Left lobe of liver (tissue), 2 donors: ENCODE results near the gene ERVV-1. TPM values are rescaled to one million over a fixed set of nuclear protein-coding genes. Genes with fewer than 3 reads are reported as not detected.
"Not testable (repeated sequence)": the region's sequence is repeated elsewhere in the genome, so short reads cannot be mapped to it uniquely, and the experiment has no call there.

Source experiments
- ATAC-seq: fragments of 200-7000 bp; cut with Tn5 transposase; one replicate; pipeline ENCODE4 v1.9.1; 2020; ENCODE audit warnings: mild to moderate bottlenecking, moderate library complexity
- DNase-seq: peaks from one replicate; pipeline ENCODE4 v3.0.0-alpha.2; 2020; ENCODE audit warnings: low spot score
- total RNA-seq: library from RNA; stranded (reverse); gene quantifications from one replicate; pipeline ENCODE4 v1.2.1, GENCODE V29; 2021
- donor health status: DM: no; HTN: no; CAD: no; lungs with moderate emphysema.
- donor health status: DM: no; HTN: yes; CAD: no.

ERVV-1 gene, protein sequence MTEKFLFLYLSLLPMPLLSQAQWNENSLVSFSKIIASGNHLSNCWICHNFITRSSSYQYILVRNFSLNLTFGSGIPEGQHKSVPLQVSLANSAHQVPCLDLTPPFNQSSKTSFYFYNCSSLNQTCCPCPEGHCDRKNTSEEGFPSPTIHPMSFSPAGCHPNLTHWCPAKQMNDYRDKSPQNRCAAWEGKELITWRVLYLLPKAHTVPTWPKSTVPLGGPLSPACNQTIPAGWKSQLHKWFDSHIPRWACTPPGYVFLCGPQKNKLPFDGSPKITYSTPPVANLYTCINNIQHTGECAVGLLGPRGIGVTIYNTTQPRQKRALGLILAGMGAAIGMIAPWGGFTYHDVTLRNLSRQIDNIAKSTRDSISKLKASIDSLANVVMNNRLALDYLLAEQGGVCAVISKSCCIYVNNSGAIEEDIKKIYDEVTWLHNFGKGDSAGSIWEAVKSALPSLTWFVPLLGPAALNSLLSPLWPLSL
- total RNA-seq, result not detected

- ATAC-seq (no peak), DNase-seq (no peak)
Measured at GRCh38 chr19:53013621-53014020, at the start of gene ERVV-1. TSS of gene ERVV-1 (plus strand) at chr19:53013921. CDS start at chr19:53014091, 170 bp downstream.

- DNase-seq, result no peak
- no peak for ATAC-seq
Measured at GRCh38 chr19:52967772-52968171, 45.9 kb upstream of the ERVV-1 start.

GRCh38 chr19:52981329-52981728 lies 32.4 kb upstream of the ERVV-1 start:
- DNase-seq, result no peak
- ATAC-seq, result no peak

- not testable (repeated sequence) for DNase-seq, ATAC-seq
Measured at GRCh38 chr19:52983167-52983566, 30.6 kb upstream of the ERVV-1 start.

DNA sequence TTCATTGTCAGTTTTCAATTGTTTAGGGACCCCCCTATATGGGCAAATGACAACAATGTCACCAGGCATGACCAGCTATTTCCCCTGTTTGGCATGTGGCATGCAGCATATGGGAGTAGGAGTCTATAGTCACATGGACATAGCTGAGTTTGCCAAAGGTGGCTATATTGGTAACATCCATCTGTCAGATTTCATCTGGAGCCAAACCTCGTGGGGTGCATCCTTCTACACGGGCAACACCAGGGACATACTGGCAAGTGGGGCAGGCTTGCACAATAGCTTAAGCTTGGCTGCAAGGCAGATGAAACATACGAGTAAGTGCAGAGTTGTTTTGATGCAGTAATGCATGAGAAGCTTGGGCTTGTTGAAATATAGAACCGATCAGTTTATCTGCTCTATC lies 26.5 kb upstream of the ERVV-1 start:
- ATAC-seq, result no peak
- no peak for DNase-seq

DNA sequence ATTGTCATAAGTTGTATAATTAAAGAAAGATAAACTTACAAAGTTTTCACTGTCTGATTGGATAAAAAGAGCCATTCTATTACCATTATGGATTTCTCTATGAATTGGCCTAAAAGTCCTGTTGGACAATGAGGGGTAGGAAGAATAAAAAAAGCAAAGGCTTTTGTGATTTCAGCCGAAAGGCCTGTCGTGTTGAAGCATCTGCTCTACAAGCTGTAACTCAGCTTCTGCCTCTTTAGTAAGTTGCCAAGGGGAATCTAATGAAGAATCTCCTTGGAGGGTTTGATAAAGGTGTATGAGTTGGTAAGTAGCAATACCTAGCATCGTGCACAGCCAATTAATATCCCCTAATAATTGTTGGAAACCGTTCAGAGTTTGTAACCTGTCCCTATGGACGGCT lies 25.2 kb upstream of the ERVV-1 start:
- ATAC-seq, result no peak
- no peak for DNase-seq

- DNase-seq (no peak), ATAC-seq (no peak)
Measured at GRCh38 chr19:52990759-52991418, 22.8 kb upstream of the ERVV-1 start.

DNA sequence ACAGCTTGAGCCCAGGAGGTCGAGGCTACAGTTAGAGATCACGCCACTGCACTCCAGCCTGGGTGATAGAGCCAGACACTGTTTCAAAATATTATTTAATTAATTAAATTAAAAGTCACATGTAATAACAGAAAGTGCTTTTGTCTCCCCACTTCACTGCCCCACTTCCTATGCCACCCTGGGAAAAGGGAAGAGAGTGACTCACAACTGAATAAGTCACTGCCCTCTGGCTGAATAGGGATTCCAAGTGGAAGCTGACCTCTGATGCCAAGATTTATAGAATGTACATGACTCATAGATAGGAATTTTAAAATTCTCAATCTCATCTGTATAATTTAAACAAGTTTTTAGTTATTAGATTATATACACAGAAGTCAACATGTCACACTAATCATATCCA lies 22.2 kb upstream of the ERVV-1 start:
- DNase-seq (no peak), ATAC-seq (no peak)

GRCh38 chr19:52992109-52993004 lies 21.4 kb upstream of the ERVV-1 start:
- DNase-seq (no peak), ATAC-seq (no peak)

DNA sequence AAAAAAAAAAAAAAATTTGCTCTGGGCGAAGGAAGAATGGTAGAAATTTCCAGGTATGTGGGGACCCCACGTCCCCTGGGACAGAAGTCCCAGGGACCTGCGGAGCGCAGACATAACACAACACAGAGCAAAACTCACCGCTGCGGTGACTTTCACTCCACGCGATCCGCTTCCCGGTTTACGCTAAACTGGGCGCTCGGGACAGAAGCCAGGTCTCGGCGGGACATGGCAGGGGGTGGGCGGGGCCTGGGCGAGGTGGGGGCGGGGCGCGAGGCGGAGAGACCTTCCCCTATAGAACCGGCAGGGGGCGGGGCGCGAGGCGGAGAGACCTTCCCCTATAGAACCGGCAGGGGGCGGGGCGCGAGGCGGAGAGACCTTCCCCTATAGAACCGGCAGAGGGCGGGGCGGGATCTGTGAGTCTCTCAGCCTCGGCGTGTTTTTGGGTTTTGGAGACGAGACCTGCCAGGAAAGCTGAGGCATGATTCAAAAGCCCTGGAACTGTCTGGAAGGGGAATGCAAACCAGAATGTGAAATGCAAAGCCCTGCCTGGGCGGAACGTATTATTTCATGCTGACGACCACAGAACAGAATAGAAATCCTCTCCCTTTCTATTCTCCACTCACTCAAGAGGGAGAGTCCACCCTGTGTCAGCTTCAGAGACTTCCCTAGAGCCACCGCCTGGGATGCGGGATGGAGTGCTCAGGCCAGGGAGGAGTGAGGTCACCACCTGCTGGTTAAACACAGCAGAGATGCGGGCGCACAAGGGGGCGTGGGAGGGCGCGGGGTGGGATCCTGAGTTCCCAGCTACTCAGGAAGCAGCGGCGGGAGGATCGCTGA lies 20.2 kb upstream of the ERVV-1 start:
- ATAC-seq (peak; percentile 85), DNase-seq (peak; percentile 52)

- ATAC-seq (no peak), DNase-seq (no peak)
Measured at GRCh38 chr19:52995711-52996110, 18.0 kb upstream of the ERVV-1 start.

GRCh38 chr19:52997975-52998374 lies 15.7 kb upstream of the ERVV-1 start:
- ATAC-seq (no peak), DNase-seq (no peak)

GRCh38 chr19:53002479-53002878 lies 11.2 kb upstream of the ERVV-1 start:
- ATAC-seq, result no peak
- DNase-seq, result no peak

DNA sequence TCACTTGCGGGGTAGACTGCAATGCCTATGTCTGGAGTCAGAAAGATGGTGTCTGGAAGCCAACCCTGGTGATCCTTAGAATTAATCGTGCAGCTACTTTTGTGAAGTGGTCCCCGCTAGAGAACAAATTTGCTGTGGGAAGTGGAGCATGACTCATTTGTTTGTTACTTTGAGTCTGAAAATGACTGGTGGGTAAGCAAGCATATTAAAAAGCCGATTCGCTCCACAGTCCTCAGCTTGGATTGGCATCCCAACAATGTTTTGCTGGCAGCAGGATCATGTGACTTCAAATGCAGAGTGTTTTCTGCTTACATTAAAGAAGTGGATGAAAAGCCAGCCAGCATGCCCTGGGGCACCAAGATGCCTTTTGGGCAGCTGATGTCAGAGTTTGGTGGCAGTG lies 9.5 kb upstream of the ERVV-1 start:
- ATAC-seq, result no peak
- DNase-seq, result no peak

- ATAC-seq (no peak), DNase-seq (no peak)
Measured at GRCh38 chr19:53007200-53007599, 6.5 kb upstream of the ERVV-1 start.

DNA sequence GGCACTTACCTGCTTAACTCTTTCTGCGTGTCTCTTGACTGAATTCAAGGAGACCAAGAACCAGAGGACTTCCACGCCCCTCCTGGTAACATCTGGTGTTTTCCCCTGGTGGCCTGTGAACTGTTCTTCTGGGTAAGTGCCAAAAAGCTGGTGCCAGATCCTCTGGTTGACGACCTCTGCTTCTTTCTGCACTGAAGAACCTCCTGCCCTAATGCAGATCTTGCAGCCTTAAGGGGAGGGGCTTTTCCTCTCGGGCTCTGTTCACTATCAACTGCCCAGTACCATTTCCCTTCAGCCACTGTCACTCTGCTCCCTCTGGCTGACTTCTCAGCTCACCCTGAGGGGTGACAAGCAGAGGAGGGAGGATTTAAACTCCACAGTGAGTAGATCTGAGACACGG lies 6.1 kb upstream of the ERVV-1 start:
- no peak for ATAC-seq
- no peak for DNase-seq

DNA sequence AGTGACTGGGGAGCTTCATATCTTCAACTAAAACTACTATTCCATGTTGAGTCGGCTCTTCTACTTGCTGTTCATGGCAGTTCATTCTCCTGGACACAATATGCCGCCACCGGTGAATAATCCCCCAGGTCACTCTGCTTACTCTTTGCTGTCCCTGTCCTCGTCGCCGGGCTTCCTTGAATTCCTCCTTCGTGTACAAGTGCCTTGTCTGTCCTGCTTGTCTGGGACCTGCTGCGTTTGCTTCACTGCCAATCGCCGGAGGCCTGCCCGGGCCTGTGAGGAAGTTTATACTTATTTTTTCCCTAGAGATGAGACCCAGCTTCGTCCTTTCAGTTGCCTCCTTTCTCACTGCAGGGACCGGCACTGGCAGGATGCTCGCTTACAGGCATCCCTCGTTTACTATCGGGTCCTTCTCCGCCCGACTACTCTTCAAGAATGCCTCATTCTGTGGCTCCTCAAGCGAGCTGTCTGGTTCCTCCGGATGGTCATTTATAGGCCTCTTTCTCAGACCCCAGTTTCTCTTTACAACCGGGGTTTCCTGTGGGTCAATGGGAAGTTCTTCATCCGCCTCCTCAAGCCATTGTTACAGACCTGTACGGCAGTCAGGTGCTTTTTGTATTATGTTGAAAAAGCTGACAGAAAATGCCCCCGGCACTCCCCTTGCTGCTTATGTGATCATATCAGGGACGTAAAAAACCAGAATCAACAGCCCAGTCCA lies 5.5 kb upstream of the ERVV-1 start:
- no peak for DNase-seq
- ATAC-seq, result no peak

- ATAC-seq (no peak), DNase-seq (no peak)
Measured at GRCh38 chr19:53010494-53010893, 3.2 kb upstream of the ERVV-1 start.

DNA sequence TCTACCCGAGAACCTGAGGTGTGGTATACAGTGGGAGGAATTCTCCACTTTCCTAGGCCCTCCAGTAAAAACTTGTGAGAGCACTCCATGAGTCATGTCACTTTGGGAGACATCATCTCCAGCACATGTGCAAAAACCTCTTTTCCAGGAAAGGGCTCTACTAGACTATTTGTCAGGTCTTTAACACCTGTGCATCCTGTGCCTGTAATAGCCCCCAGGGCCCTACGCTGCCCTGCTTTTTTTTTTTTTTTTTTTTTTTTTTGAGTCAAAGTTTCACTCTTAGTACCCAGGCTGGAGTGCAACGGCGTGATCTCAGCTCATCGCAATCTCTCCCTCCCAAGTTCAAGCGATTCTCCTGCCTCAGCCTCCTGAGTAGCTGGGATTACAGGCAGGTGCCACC lies 1.7 kb upstream of the ERVV-1 start:
- no peak for DNase-seq
- no peak for ATAC-seq

GRCh38 chr19:53015159-53015558 lies 1.4 kb downstream of the ERVV-1 start:
- DNase-seq, result no peak
- no peak for ATAC-seq
